H9 (cell line): Measurements from ENCODE around the gene AATF. TPM values are rescaled to one million over a fixed set of nuclear protein-coding genes. Genes with fewer than 3 reads are reported as not detected.

ENCODE experiments used
- DNase-seq: peaks from one replicate; pipeline ENCODE4 v3.0.0-alpha.2; 2017
- H2AFZ ChIP-seq: one replicate; pipeline ENCODE4 v1.6.1; 2013; ENCODE audit warnings: mild to moderate bottlenecking, low read length, control low read depth, moderate library complexity
- H2AK5ac ChIP-seq: 2 replicates; pipeline ENCODE4 v1.6.1; 2013; ENCODE audit warnings: low read length, control low read depth, mixed read lengths; ENCODE audit not compliant: insufficient read length
- H2BK120ac ChIP-seq: one replicate; pipeline ENCODE4 v1.6.1; 2013; ENCODE audit warnings: low read depth, mild to moderate bottlenecking, low read length, control low read depth, inconsistent platforms; ENCODE audit not compliant: poor library complexity, severe bottlenecking
- H2BK12ac ChIP-seq: 2 replicates; pipeline ENCODE4 v1.6.1; 2013; ENCODE audit warnings: low read length, control low read depth, mixed read lengths, low read depth; ENCODE audit not compliant: insufficient read length
- H2BK15ac ChIP-seq: 2 replicates; pipeline ENCODE4 v1.6.1; 2013; ENCODE audit warnings: low read depth, low read length, control low read depth
- H2BK20ac ChIP-seq: one replicate; pipeline ENCODE4 v1.6.1; 2013; ENCODE audit warnings: low read depth, mild to moderate bottlenecking, low read length, control low read depth, inconsistent platforms; ENCODE audit not compliant: poor library complexity, severe bottlenecking
- H2BK5ac ChIP-seq: 2 replicates; pipeline ENCODE4 v1.6.1; 2013; ENCODE audit warnings: low read length, control low read depth, mixed read lengths; ENCODE audit not compliant: insufficient read length
- H3K14ac ChIP-seq: 2 replicates; pipeline ENCODE4 v1.6.1; 2013; ENCODE audit warnings: low read length, control low read depth; ENCODE audit not compliant: insufficient read depth
- H3K18ac ChIP-seq: 2 replicates; pipeline ENCODE4 v1.6.1; 2013; ENCODE audit warnings: low read depth, mild to moderate bottlenecking, mixed read lengths, low read length, control low read depth; ENCODE audit not compliant: insufficient read length
- H3K23ac ChIP-seq: 2 replicates; pipeline ENCODE4 v1.6.1; 2013; ENCODE audit warnings: low read length, control low read depth, mixed read lengths, low read depth; ENCODE audit not compliant: insufficient read length
- H3K23me2 ChIP-seq: 2 replicates; pipeline ENCODE4 v1.6.1; 2013; ENCODE audit warnings: low read depth, mild to moderate bottlenecking, mixed read lengths, low read length, control low read depth; ENCODE audit not compliant: insufficient read length, poor library complexity, severe bottlenecking
- H3K27ac ChIP-seq: 2 replicates; pipeline ENCODE4 v1.5.1; 2013; ENCODE audit warnings: low read length, control low read depth, mixed read lengths, low read depth; ENCODE audit not compliant: insufficient read length
- H3K27me3 ChIP-seq: 2 replicates; pipeline ENCODE4 v1.6.1; 2013; ENCODE audit warnings: low read length, control low read depth, inconsistent platforms; ENCODE audit not compliant: insufficient read depth
- H3K4ac ChIP-seq: 2 replicates; pipeline ENCODE4 v1.6.1; 2013; ENCODE audit warnings: low read depth, mild to moderate bottlenecking, control low read depth, inconsistent platforms, low read length, moderate library complexity
- H3K4me1 ChIP-seq: 2 replicates; pipeline ENCODE4 v1.6.1; 2013; ENCODE audit warnings: low read length, control low read depth, inconsistent platforms; ENCODE audit not compliant: insufficient read depth
- H3K4me2 ChIP-seq: 2 replicates; pipeline ENCODE4 v1.6.1; 2013; ENCODE audit warnings: low read length, control low read depth, mixed read lengths; ENCODE audit not compliant: insufficient read length, insufficient read depth
- H3K56ac ChIP-seq: 2 replicates; pipeline ENCODE4 v1.6.1; 2013; ENCODE audit warnings: low read depth, mild to moderate bottlenecking, mixed read lengths, low read length, control low read depth; ENCODE audit not compliant: insufficient read length
- H3K79me1 ChIP-seq: 2 replicates; pipeline ENCODE4 v1.6.1; 2013; ENCODE audit warnings: low read depth, mild to moderate bottlenecking, moderate library complexity, low read length, control low read depth, inconsistent platforms; ENCODE audit not compliant: insufficient read depth, poor library complexity, severe bottlenecking
- H3K79me2 ChIP-seq: 2 replicates; pipeline ENCODE4 v1.6.1; 2013; ENCODE audit warnings: low read length, control low read depth, inconsistent platforms; ENCODE audit not compliant: insufficient read depth
- H3K9ac ChIP-seq: 2 replicates; pipeline ENCODE4 v1.6.1; 2013; ENCODE audit warnings: low read length, control low read depth, mixed read lengths; ENCODE audit not compliant: insufficient read length; ENCODE audit errors: extremely low read depth
- H3K9me3 ChIP-seq: one replicate; pipeline ENCODE4 v1.6.1; 2013; ENCODE audit warnings: low read depth, low read length, inconsistent platforms; ENCODE audit not compliant: control insufficient read depth
- H3T11ph ChIP-seq: one replicate; pipeline ENCODE4 v1.6.1; 2013; ENCODE audit warnings: mild to moderate bottlenecking, low read length, control low read depth, inconsistent platforms
- H4K20me1 ChIP-seq: one replicate; pipeline ENCODE4 v1.6.1; 2013; ENCODE audit not compliant: control insufficient read depth, insufficient read length, insufficient read depth
- H4K5ac ChIP-seq: 2 replicates; pipeline ENCODE4 v1.6.1; 2013; ENCODE audit warnings: low read depth, mild to moderate bottlenecking, mixed read lengths, low read length, control low read depth; ENCODE audit not compliant: insufficient read length
- H4K8ac ChIP-seq: replicated peaks from 2 replicates; pipeline ENCODE4 v1.6.1; 2013; ENCODE audit warnings: low read length, control low read depth, mixed read lengths, low read depth; ENCODE audit not compliant: insufficient read length
- H4K91ac ChIP-seq: 2 replicates; pipeline ENCODE4 v1.6.1; 2013; ENCODE audit warnings: low read depth, mild to moderate bottlenecking, moderate library complexity, mixed read lengths, low read length, control low read depth; ENCODE audit not compliant: insufficient read length
- H3K27ac Mint-ChIP-seq, 3 experiments: 2 replicates in 2 of 3; 3 replicates in 1 of 3; pipeline ENCODE4 v1.8.0; 2020 to 2021; ENCODE audit warnings: mixed read lengths in 3 of 3, mild to moderate bottlenecking in 1 of 3, moderate library complexity in 1 of 3
- H3K27me3 Mint-ChIP-seq: 2 replicates; pipeline ENCODE4 v1.8.0; 2021; ENCODE audit warnings: low read depth, mild to moderate bottlenecking, moderate library complexity, mixed read lengths
- H3K36me3 Mint-ChIP-seq, 3 experiments: 2 replicates in 2 of 3; 3 replicates in 1 of 3; pipeline ENCODE4 v1.8.0; 2020 to 2021; ENCODE audit warnings: low read depth in 3 of 3, mixed read lengths in 3 of 3; ENCODE audit not compliant: insufficient read depth in 1 of 3
- H3K4me1 Mint-ChIP-seq, 2 experiments: 2 replicates each; pipeline ENCODE4 v1.8.0; 2020; ENCODE audit warnings: mixed read lengths in 2 of 2
- H3K4me3 Mint-ChIP-seq, 2 experiments: 2 replicates in 1 of 2; 3 replicates in 1 of 2; pipeline ENCODE4 v1.8.0; 2020 to 2021; ENCODE audit warnings: mild to moderate bottlenecking in 2 of 2, mixed read lengths in 2 of 2, moderate library complexity in 1 of 2
- H3K9me3 Mint-ChIP-seq, 2 experiments: 2 replicates in 1 of 2; 3 replicates in 1 of 2; pipeline ENCODE4 v1.8.0; 2020; ENCODE audit warnings: mild to moderate bottlenecking in 2 of 2, mixed read lengths in 2 of 2, moderate library complexity in 1 of 2
- WGBS: extraction: QIAGEN DNeasy Blood & Tissue Kit; methylation state at CpG from one replicate; pipeline ENCODE4 v1.1.7; 2013; ENCODE audit warnings: missing lambda C conversion rate, low lambda C conversion rate, mixed read lengths; ENCODE audit not compliant: insufficient read length; ENCODE audit errors: extremely low coverage; 5-methylcytosine and 5-hydroxymethylcytosine counted together
- total RNA-seq: library from RNA; stranded (reverse); gene quantifications from 2 replicates; pipeline ENCODE4 v1.2.1, GENCODE V29; 2021
- TF ChIP-seq, protein P1 (sequence below): fragments of 200-600 bp; sonication (generic); conservative IDR thresholded peaks from 3 replicates; pipeline ENCODE4 v1.8.0; 2021; ENCODE audit warnings: antibody characterized with exemption, mild to moderate bottlenecking

AATF gene
- total RNA-seq, 1 experiment from 2014 or later: 69.6 TPM

DNA sequence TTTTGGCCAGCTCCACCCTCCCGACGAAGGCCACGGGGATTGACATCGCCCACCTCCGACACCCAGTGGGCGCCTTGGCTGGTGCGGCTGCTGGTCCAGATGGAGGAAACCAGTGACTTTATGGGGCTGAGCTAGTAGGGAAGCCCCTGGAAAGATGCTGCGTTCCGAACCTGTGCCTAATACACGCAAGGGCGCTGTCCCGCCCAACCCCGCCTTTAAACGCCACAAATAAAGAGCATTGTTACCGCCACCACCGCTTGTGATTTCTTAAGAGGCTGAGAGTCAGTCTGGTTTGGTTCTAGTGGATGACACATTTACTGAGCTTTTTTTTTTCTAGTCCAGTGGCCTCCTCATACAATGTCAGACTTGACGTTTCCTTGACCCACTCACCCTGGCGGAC lies 107.9 kb downstream of the AATF start:
- H3K9ac ChIP-seq: no peak overlapping the region
- no peak overlapping the region for H2AFZ ChIP-seq
- no peak overlapping the region for H2AK5ac ChIP-seq
- Mint-ChIP-seq H3K4me1 (peaks cover 37 to 41% of the 10 kb centered on the region in 2 experiments), H3K27me3 (no peaks in the 10 kb centered on the region), H3K9me3 (no peaks in the 10 kb centered on the region; a peak in 1 of 5 replicates), H3K27ac (peak overlapping the region in 1 of 3 experiments; percentile 69; a peak in 2 of 7 replicates), H3K36me3 (peaks cover 0 to 30% (median 21%) of the 10 kb centered on the region in 3 experiments; a peak in 6 of 7 replicates), H3K4me3 (no peak overlapping the region)
- H3K79me2 ChIP-seq: no peaks in the 10 kb centered on the region
- no peak overlapping the region for H3K14ac ChIP-seq
- no peak overlapping the region for H2BK20ac ChIP-seq
- no peak overlapping the region for H4K5ac ChIP-seq
- no peak overlapping the region for H2BK12ac ChIP-seq
- H3K56ac ChIP-seq: no peak overlapping the region
- H2BK120ac ChIP-seq: no peak overlapping the region
- H3K9me3 ChIP-seq: no peaks in the 10 kb centered on the region
- WGBS: no CpG with 5 or more reads among the region's 18 CpGs
- H3K23me2 ChIP-seq: no peaks in the 10 kb centered on the region
- no peak overlapping the region for H3K4me2 ChIP-seq
- no peak overlapping the region for H4K8ac ChIP-seq
- no peak overlapping the region for H2BK15ac ChIP-seq
- no peak for DNase-seq
- no peak overlapping the region for H3T11ph ChIP-seq
- no peaks in the 10 kb centered on the region for H4K20me1 ChIP-seq
- no peak overlapping the region for H3K23ac ChIP-seq
- H3K4ac ChIP-seq: no peak overlapping the region
- H3K79me1 ChIP-seq: no peaks in the 10 kb centered on the region
- peaks cover 6% of the 10 kb centered on the region; the same call in 1 of the 2 replicates for H3K4me1 ChIP-seq
- no peak overlapping the region for H2BK5ac ChIP-seq
- H4K91ac ChIP-seq: no peak overlapping the region
- no peak overlapping the region for H3K27ac ChIP-seq
- TF ChIP-seq, protein P1, sequence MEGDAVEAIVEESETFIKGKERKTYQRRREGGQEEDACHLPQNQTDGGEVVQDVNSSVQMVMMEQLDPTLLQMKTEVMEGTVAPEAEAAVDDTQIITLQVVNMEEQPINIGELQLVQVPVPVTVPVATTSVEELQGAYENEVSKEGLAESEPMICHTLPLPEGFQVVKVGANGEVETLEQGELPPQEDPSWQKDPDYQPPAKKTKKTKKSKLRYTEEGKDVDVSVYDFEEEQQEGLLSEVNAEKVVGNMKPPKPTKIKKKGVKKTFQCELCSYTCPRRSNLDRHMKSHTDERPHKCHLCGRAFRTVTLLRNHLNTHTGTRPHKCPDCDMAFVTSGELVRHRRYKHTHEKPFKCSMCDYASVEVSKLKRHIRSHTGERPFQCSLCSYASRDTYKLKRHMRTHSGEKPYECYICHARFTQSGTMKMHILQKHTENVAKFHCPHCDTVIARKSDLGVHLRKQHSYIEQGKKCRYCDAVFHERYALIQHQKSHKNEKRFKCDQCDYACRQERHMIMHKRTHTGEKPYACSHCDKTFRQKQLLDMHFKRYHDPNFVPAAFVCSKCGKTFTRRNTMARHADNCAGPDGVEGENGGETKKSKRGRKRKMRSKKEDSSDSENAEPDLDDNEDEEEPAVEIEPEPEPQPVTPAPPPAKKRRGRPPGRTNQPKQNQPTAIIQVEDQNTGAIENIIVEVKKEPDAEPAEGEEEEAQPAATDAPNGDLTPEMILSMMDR: no peak
- no peaks in the 10 kb centered on the region for H3K27me3 ChIP-seq
- H3K18ac ChIP-seq: no peak overlapping the region
